WTC11 (cell line): ENCODE measurements around the gene ITPR2. TPM values are rescaled to one million over a fixed set of nuclear protein-coding genes. Genes with fewer than 3 reads are reported as not detected.

Experiments used
- ATAC-seq: fragments of 200-7000 bp; cut with Tn5 transposase; 2 replicates; pipeline ENCODE4 v1.10.0; 2021; ENCODE audit warnings: mild to moderate bottlenecking, moderate library complexity
- CTCF ChIA-PET: fragments of 300-600 bp; sonication (Branson Sonifier 250); formaldehyde crosslinking; loops from one replicate; lab custom pipeline; 2021; ENCODE audit warnings: antibody characterized with exemption; lab: Charles Lee
- POLR2A ChIA-PET: fragments of 350-600 bp; sonication (Branson Sonifier 250); formaldehyde crosslinking; loops from one replicate; lab custom pipeline; 2021; ENCODE audit warnings: antibody characterized with exemption; lab: Charles Lee
- DNase-seq: peaks from one replicate; pipeline ENCODE4 v3.0.0; 2021; ENCODE audit warnings: low spot score
- H3K27ac Mint-ChIP-seq: 2 replicates; pipeline ENCODE4 v1.8.0; 2021; ENCODE audit warnings: mixed read lengths
- H3K27me3 Mint-ChIP-seq: 2 replicates; pipeline ENCODE4 v1.8.0; 2021; ENCODE audit warnings: low read depth, mild to moderate bottlenecking, moderate library complexity, mixed read lengths
- H3K36me3 Mint-ChIP-seq: 2 replicates; pipeline ENCODE4 v1.8.0; 2021; ENCODE audit warnings: mixed read lengths
- H3K4me1 Mint-ChIP-seq: 2 replicates; pipeline ENCODE4 v1.8.0; 2022; ENCODE audit warnings: mixed read lengths
- H3K4me3 Mint-ChIP-seq: 2 replicates; pipeline ENCODE4 v1.8.0; 2021; ENCODE audit warnings: mild to moderate bottlenecking, moderate library complexity, mixed read lengths
- H3K9me3 Mint-ChIP-seq: 2 replicates; pipeline ENCODE4 v1.8.0; 2021; ENCODE audit warnings: mixed read lengths
- ARID4B ChIP-seq: sonication (generic); formaldehyde crosslinking; IDR thresholded peaks from 2 replicates; pipeline ENCODE4 v1.8.0; 2023; ENCODE audit warnings: missing genetic modification reagents, mild to moderate bottlenecking, borderline replicate concordance
- E2F1 ChIP-seq: sonication (generic); formaldehyde crosslinking; IDR thresholded peaks from 2 replicates; pipeline ENCODE4 v1.8.0; 2022; ENCODE audit warnings: mild to moderate bottlenecking, missing genetic modification reagents
- ESRRA ChIP-seq: sonication (generic); formaldehyde crosslinking; IDR thresholded peaks from 2 replicates; pipeline ENCODE4 v1.8.1; 2022; ENCODE audit warnings: mild to moderate bottlenecking, missing genetic modification reagents, borderline replicate concordance
- HMGXB4 ChIP-seq: sonication (generic); formaldehyde crosslinking; IDR thresholded peaks from 2 replicates; pipeline ENCODE4 v1.8.1; 2023; ENCODE audit warnings: mild to moderate bottlenecking, moderate library complexity, missing genetic modification reagents
- JUN ChIP-seq: sonication (generic); formaldehyde crosslinking; IDR thresholded peaks from 2 replicates; pipeline ENCODE4 v1.8.0; 2023; ENCODE audit warnings: mild to moderate bottlenecking, missing genetic modification reagents
- MXD4 ChIP-seq: fragments of 250-450 bp; sonication (Bioruptor Pico); IDR thresholded peaks from 2 replicates; pipeline ENCODE4 v1.8.0; 2021; ENCODE audit warnings: mild to moderate bottlenecking, moderate library complexity, borderline replicate concordance
- OVOL2 ChIP-seq: fragments of 250-450 bp; sonication (Bioruptor Pico); IDR thresholded peaks from 2 replicates; pipeline ENCODE4 v1.9.0; 2021; ENCODE audit warnings: mild to moderate bottlenecking, borderline replicate concordance
- PRDM15 ChIP-seq: sonication (generic); formaldehyde crosslinking; IDR thresholded peaks from 2 replicates; pipeline ENCODE4 v1.8.0; 2022; ENCODE audit warnings: missing genetic modification reagents
- PRRX2 ChIP-seq: fragments of 250-450 bp; sonication (Bioruptor Pico); IDR thresholded peaks from 2 replicates; pipeline ENCODE4 v1.8.0; 2021; ENCODE audit warnings: mild to moderate bottlenecking
- RORB ChIP-seq: fragments of 250-450 bp; sonication (Bioruptor Pico); IDR thresholded peaks from 2 replicates; pipeline ENCODE4 v1.9.0; 2021; ENCODE audit warnings: mild to moderate bottlenecking
- TCF7 ChIP-seq: sonication (generic); formaldehyde crosslinking; IDR thresholded peaks from 2 replicates; pipeline ENCODE4 v1.8.0; 2022; ENCODE audit warnings: mild to moderate bottlenecking, low read depth, missing genetic modification reagents, moderate library complexity
- TP53 ChIP-seq: sonication (generic); formaldehyde crosslinking; IDR thresholded peaks from 2 replicates; pipeline ENCODE4 v1.8.1; 2023; ENCODE audit warnings: mild to moderate bottlenecking, missing genetic modification reagents
- ZMAT4 ChIP-seq: fragments of 250-450 bp; sonication (Bioruptor Pico); IDR thresholded peaks from 2 replicates; pipeline ENCODE4 v1.9.0; 2021; ENCODE audit warnings: mild to moderate bottlenecking
- ZNF138 ChIP-seq: sonication (generic); formaldehyde crosslinking; conservative IDR thresholded peaks from 2 replicates; pipeline ENCODE4 v1.8.1; 2022; ENCODE audit warnings: mild to moderate bottlenecking, moderate library complexity, missing genetic modification reagents
- ZNF232 ChIP-seq: sonication (generic); formaldehyde crosslinking; IDR thresholded peaks from 2 replicates; pipeline ENCODE4 v1.8.0; 2022; ENCODE audit warnings: mild to moderate bottlenecking, missing genetic modification reagents
- ZNF396 ChIP-seq: fragments of 250-450 bp; sonication (Bioruptor Pico); IDR thresholded peaks from 2 replicates; pipeline ENCODE4 v1.8.0; 2021; ENCODE audit warnings: mild to moderate bottlenecking, moderate library complexity, borderline replicate concordance
- ZNF425 ChIP-seq: fragments of 250-450 bp; sonication (Bioruptor Pico); conservative IDR thresholded peaks from 2 replicates; pipeline ENCODE4 v1.9.0; 2021; ENCODE audit warnings: mild to moderate bottlenecking
- ZNF671 ChIP-seq: fragments of 250-450 bp; sonication (Bioruptor Pico); IDR thresholded peaks from 2 replicates; pipeline ENCODE4 v1.8.0; 2021; ENCODE audit warnings: mild to moderate bottlenecking
- ZSCAN18 ChIP-seq: fragments of 250-450 bp; sonication (Bioruptor Pico); IDR thresholded peaks from 2 replicates; pipeline ENCODE4 v2.1.2; 2022; ENCODE audit warnings: mild to moderate bottlenecking, moderate library complexity
- total RNA-seq: library from RNA; stranded (reverse); gene quantifications from 3 replicates; pipeline ENCODE4 v1.2.3, GENCODE V29; 2021

The ITPR2 gene
- total RNA-seq, 1 experiment from 2014 or later = 50.7 TPM

- no peaks in the 10 kb centered on the region for H3K36me3 Mint-ChIP-seq
- TF ChIP-seq TCF7 (CRISPR knock-in tag) = no peak
- no peak for TF ChIP-seq E2F1 (CRISPR knock-in tag)
- TF ChIP-seq JUN = no peak
- TF ChIP-seq RORB (CRISPR knock-in tag) = no peak
- TF ChIP-seq ZNF232 (CRISPR knock-in tag) = no peak
- no peak for TF ChIP-seq ZNF138 (CRISPR knock-in tag)
- TF ChIP-seq PRDM15 = no peak
- TF ChIP-seq ZSCAN18 = no peak
- TF ChIP-seq ZNF671 (CRISPR knock-in tag) = no peak
- no peak for TF ChIP-seq MXD4 (CRISPR knock-in tag)
- TF ChIP-seq ESRRA (CRISPR knock-in tag) = no peak
- TF ChIP-seq TP53 (CRISPR knock-in tag) = no peak
- TF ChIP-seq OVOL2 = no peak
- TF ChIP-seq HMGXB4 = no peak
- ATAC-seq = no peak
- ChIA-PET POLR2A (no interaction called here), CTCF (interaction anchor here (0.5 kb wide), 1 partner anchor 469 kb away, joined by 3 read pairs; no protein-coding TSS in a partner anchor)
- H3K27ac Mint-ChIP-seq = no peak overlapping the region
- no peaks in the 10 kb centered on the region for H3K27me3 Mint-ChIP-seq
- no peak overlapping the region for H3K4me3 Mint-ChIP-seq
- peaks cover 5% of the 10 kb centered on the region for H3K4me1 Mint-ChIP-seq
- no peak for DNase-seq
- H3K9me3 Mint-ChIP-seq = no peaks in the 10 kb centered on the region
Observed at GRCh38 chr12:26323673-26324072, 509.3 kb downstream of the ITPR2 start.

GRCh38 chr12:26319511-26319910 is 513.5 kb downstream of the ITPR2 start:
- ATAC-seq (no peak), DNase-seq (no peak)
- H3K4me3 Mint-ChIP-seq = no peak overlapping the region
- ChIA-PET POLR2A (no interaction called here), CTCF (no interaction called here)
- H3K27me3 Mint-ChIP-seq = peaks cover 7% of the 10 kb centered on the region
- H3K9me3 Mint-ChIP-seq = peaks cover 16% of the 10 kb centered on the region
- H3K4me1 Mint-ChIP-seq = no peaks in the 10 kb centered on the region; the same call in 1 of the 2 replicates
- peaks cover 11% of the 10 kb centered on the region for H3K36me3 Mint-ChIP-seq
- 0 out of 2 replicates have a peak overlapping the region, but pooled peaks have one; percentile 26 for H3K27ac Mint-ChIP-seq
- TF ChIP-seq PRRX2 (CRISPR knock-in tag) (no peak), ZNF232 (CRISPR knock-in tag) (no peak), ZNF396 (CRISPR knock-in tag) (no peak), ARID4B (CRISPR knock-in tag) (no peak), ZMAT4 (CRISPR knock-in tag) (no peak), ZNF425 (CRISPR knock-in tag) (no peak)
